Measurements from ENCODE around the gene LILRB5. TPM values are rescaled to one million over a fixed set of nuclear protein-coding genes. Genes with fewer than 3 reads are reported as not detected.
"Not testable (repeated sequence)": the region's sequence is repeated elsewhere in the genome, so short reads cannot be mapped to it uniquely, and the experiment has no call there.

Gene LILRB5
- total and polyA plus RNA-seq, 2 of the 8 experiments (the other 6 are each of a cell fraction or from before 2014, with no cell fraction given), result 0.05 TPM; not detected in 1

GRCh38 chr19:54287456-54287855 is 30.4 kb upstream of the LILRB5 start (continued):
- TF ChIP-seq CTCF (IDR thresholded peaks at IDR 0.05; ENCODE audit: control extremely low read depth in 1 of 3, insufficient read depth in 1 of 3, low read depth in 1 of 3, low read length in 3 of 3) (no peak), PHF8 (conservative IDR thresholded peaks at IDR 0.05; ENCODE audit: low read depth, low read length) (no peak), JUND (IDR thresholded peaks at IDR 0.05; ENCODE audit: low read length) (no peak), POLR2AphosphoS5 (IDR thresholded peaks at IDR 0.05; ENCODE audit: low read depth, low read length) (no peak)

DNA sequence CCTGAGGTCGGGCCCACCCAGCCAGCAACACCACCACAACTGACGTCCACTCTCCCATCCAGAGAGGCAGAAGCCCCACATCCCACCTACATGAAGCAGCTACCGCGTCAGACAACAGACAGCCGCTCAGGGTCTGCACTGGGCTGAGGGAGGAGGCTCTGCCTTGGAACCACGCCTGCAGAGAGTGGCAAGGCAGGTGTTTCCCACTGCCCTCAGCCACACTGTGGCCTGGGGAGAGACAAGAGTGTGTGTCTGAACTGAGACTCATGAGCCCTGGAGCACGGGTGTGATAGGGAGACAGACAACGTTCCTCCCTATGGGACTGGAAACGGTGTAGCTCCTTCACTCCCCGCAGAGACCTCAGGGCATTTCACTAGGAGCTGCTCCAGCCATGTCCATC is 29.2 kb upstream of the LILRB5 start:
- H3K14ac ChIP-seq (ENCODE audit: insufficient read length); CTCF ChIA-PET (ENCODE audit: partially characterized antibody); H3K79me1 ChIP-seq (ENCODE audit: low read depth, low read length); H4K5ac ChIP-seq (ENCODE audit: insufficient read length, low read depth, low read length); H3K4ac ChIP-seq (replicated peaks; ENCODE audit: insufficient read length, low read depth, low read length); H3K56ac ChIP-seq (replicated peaks; ENCODE audit: insufficient read length, low read depth, low read length); H3K79me2 ChIP-seq (ENCODE audit: control insufficient read depth in 1 of 2, insufficient read depth in 2 of 2, low read length in 2 of 2); FAIRE-seq; H3K4me1 ChIP-seq (replicated peaks in 1 of 4; ENCODE audit: control insufficient read depth in 3 of 4, insufficient read depth in 4 of 4, low read length in 3 of 4); H3K18ac ChIP-seq (ENCODE audit: extremely low read depth, low read length); H4K8ac ChIP-seq (ENCODE audit: extremely low read depth, insufficient read depth, low read length); H2AFZ ChIP-seq (ENCODE audit: low read length); H4K20me1 ChIP-seq (replicated peaks in 1 of 2; ENCODE audit: control insufficient read depth in 1 of 2, insufficient read depth in 2 of 2, low read length in 2 of 2); H2BK20ac ChIP-seq (ENCODE audit: low read length); H3K4me3 ChIP-seq (ENCODE audit: extremely low read depth in 1 of 4, insufficient read depth in 2 of 4, low read depth in 3 of 4, low read length in 4 of 4); H3K23ac ChIP-seq (ENCODE audit: insufficient read length); H3K23me2 ChIP-seq (ENCODE audit: low read depth, low read length); H3K36me3 ChIP-seq (ENCODE audit: control insufficient read depth in 2 of 4, insufficient read depth in 4 of 4, low read length in 3 of 4); H2BK15ac ChIP-seq (ENCODE audit: low read length); H2BK12ac ChIP-seq (ENCODE audit: low read depth, low read length); H2BK5ac ChIP-seq (ENCODE audit: low read depth, low read length); H4K91ac ChIP-seq (replicated peaks; ENCODE audit: insufficient read length, low read length); H3K9ac ChIP-seq (replicated peaks in 1 of 4; ENCODE audit: extremely low read depth in 1 of 4, low read depth in 3 of 4, low read length in 3 of 4); H3K27ac ChIP-seq (ENCODE audit: low read depth, low read length); H3K27me3 ChIP-seq (replicated peaks in 1 of 4; ENCODE audit: control insufficient read depth in 3 of 4, extremely low read depth in 1 of 4, insufficient read depth in 3 of 4, low read length in 3 of 4); H3K4me2 ChIP-seq (ENCODE audit: insufficient read depth in 1 of 2, low read depth in 2 of 2, low read length in 2 of 2); H3K9me3 ChIP-seq (ENCODE audit: insufficient read depth in 2 of 2, low read depth in 1 of 2, low read length in 1 of 2); H2AK5ac ChIP-seq (ENCODE audit: low read depth, low read length); H2BK120ac ChIP-seq (replicated peaks; ENCODE audit: low read depth, low read length); DNase-seq (ENCODE audit: low read depth in 1 of 2, low spot score in 2 of 2): not testable (repeated sequence)
- 86% methylated on average over 4 of the region's 10 CpGs; no CpG with 5 or more reads in 1 of the 2 experiments for WGBS, 2 experiments (ENCODE audit: extremely low coverage in 1 of 2, insufficient coverage in 1 of 2, insufficient read length in 1 of 2, insufficient replicate concordance in 2 of 2, low coverage in 1 of 2, low lambda C conversion rate in 2 of 2, missing lambda C conversion rate in 1 of 2)
- POLR2A ChIA-PET (ENCODE audit: partially characterized antibody), result interaction anchor here (1.4 kb wide), 1 partner anchor 85 kb away, joined by 3 read pairs; the partner anchor contains the start of gene RPS9

All from H1 (cell line).